ENCODE data around the gene PLGRKT. TPM values are rescaled to one million over a fixed set of nuclear protein-coding genes. Genes with fewer than 3 reads are reported as not detected.

The PLGRKT gene
- total and polyA plus RNA-seq, 4 donors = 11.7 to 28.4 (median 22.2) TPM

DNA sequence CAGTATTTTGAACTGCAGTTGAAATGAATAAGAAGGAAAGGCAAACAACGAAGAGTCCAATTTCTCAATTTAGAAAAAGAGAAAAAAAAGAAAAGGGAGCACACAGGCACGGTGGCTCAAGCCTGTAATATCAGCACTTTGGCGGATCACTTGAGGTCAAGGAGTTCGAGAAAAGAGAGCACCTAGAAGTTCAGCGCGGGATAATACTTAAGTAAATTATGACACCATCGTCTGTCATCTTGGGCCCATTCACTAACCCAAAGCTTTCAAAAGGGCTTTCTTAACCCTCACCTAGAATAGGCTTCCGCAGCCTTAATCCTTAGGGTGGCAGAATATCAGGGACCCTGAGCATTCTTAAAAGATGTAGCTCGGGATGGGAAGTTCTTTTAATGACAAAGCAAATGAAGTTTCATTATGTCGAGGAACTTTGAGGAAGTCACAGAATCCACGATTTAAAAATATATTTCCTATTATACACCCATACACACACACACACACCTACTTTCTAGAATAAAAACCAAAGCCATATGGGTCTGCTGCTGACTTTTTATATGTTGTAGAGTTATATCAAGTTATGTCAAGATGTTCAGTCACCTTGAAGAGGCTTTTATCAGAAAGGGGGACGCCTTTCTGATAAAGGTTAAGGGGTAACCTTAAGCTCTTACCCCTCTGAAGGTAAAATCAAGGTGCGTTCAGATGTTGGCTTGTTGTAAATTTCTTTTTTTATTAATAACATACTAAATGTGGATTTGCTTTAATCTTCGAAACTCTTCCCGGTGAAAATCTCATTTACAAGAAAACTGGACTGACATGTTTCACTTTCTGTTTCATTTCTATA is 12.0 kb upstream of the PLGRKT start:
- H3K9me3 ChIP-seq (ENCODE audit: control insufficient read depth in 4 of 4, insufficient read depth in 3 of 4, low read length in 3 of 4) = no peaks in the 10 kb centered on the region
- H3K9ac ChIP-seq (ENCODE audit: insufficient read depth in 1 of 2, low read length in 2 of 2) = peak overlapping the region; percentile 53 to 77
- peak overlapping the region; percentile 62 for H3K4me3 ChIP-seq
- no peaks in the 10 kb centered on the region for H3K36me3 ChIP-seq (ENCODE audit: control insufficient read depth in 4 of 4, insufficient read depth in 4 of 4, low read length in 4 of 4)
- WGBS, 2 donors = 31 to 39% methylated on average over 15 of the region's 15 CpGs
- peak overlapping the region; percentile 86 for H3K27ac ChIP-seq (ENCODE audit: low read depth in 1 of 2, low read length in 1 of 2)
- no peak for ATAC-seq (ENCODE audit: insufficient read depth, low FRiP score)
- TF ChIP-seq, protein P1, sequence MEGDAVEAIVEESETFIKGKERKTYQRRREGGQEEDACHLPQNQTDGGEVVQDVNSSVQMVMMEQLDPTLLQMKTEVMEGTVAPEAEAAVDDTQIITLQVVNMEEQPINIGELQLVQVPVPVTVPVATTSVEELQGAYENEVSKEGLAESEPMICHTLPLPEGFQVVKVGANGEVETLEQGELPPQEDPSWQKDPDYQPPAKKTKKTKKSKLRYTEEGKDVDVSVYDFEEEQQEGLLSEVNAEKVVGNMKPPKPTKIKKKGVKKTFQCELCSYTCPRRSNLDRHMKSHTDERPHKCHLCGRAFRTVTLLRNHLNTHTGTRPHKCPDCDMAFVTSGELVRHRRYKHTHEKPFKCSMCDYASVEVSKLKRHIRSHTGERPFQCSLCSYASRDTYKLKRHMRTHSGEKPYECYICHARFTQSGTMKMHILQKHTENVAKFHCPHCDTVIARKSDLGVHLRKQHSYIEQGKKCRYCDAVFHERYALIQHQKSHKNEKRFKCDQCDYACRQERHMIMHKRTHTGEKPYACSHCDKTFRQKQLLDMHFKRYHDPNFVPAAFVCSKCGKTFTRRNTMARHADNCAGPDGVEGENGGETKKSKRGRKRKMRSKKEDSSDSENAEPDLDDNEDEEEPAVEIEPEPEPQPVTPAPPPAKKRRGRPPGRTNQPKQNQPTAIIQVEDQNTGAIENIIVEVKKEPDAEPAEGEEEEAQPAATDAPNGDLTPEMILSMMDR (IDR thresholded peaks at IDR 0.05; ENCODE audit: control extremely low read depth, extremely low read depth) = no peak
- peaks cover 0 to 9% (median 2%) of the 10 kb centered on the region in 5 donors for H3K4me1 ChIP-seq (ENCODE audit: control insufficient read depth in 5 of 5, insufficient read depth in 5 of 5, low read length in 5 of 5)
- no peaks in the 10 kb centered on the region for H3K27me3 ChIP-seq (ENCODE audit: control insufficient read depth in 3 of 3, insufficient read depth in 3 of 3, low read length in 2 of 3)
- DNase-seq = peak in 1 of 3 donors; percentile 8

DNA sequence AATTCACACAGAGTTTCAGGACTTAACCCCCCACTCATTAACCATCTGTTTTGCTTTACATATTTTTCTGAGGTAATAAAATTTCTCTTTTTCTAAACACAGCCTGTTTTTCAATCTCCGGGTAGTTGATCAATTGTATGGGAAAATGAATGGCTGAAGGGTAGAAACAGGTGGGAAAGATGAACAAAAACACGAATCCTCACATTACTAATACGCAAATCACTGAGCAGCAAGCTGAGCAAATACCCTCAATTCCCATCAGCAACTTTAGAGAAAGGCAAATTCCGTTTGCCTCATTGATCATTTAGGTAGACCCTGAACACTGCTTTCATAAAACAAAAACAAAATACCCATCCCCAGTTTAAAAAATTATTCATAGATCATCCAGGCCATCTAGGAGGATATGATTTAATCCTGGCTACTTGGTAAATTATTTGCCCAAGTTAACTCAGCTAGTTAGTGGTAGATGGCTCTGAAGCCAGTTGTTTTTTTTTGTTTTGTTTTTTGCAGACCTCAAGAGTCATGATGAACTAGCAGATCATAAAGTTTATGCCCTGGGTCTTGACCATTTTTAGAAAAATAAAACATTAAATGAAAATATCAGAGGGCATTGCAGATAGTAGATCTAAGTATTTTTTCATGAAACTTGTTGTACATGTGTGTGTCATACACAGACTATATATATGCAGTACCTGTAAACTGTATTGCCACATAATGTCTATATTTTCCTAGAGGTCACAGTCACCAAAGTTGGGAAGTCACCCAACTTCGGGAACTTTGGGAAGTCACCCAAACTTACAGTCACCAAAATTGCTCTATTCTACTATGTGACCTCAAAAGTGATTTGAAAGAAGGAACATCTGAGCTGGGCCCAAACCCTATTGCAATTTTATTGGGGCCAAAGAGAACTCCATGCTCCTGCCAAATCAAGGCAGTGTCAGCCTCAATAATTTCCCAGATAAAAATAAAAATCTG is 11.0 kb upstream of the PLGRKT start:
- Histone ChIP-seq H3K4me1 (ENCODE audit: control insufficient read depth in 5 of 5, insufficient read depth in 5 of 5, low read length in 5 of 5) (peaks cover 0 to 9% (median 2%) of the 10 kb centered on the region in 5 donors), H3K9me3 (ENCODE audit: control insufficient read depth in 4 of 4, insufficient read depth in 3 of 4, low read length in 3 of 4) (no peaks in the 10 kb centered on the region), H3K9ac (ENCODE audit: insufficient read depth in 1 of 2, low read length in 2 of 2) (no peak overlapping the region), H3K4me3 (no peak overlapping the region), H3K27ac (ENCODE audit: low read depth in 1 of 2, low read length in 1 of 2) (no peak overlapping the region), H3K36me3 (ENCODE audit: control insufficient read depth in 4 of 4, insufficient read depth in 4 of 4, low read length in 4 of 4) (no peaks in the 10 kb centered on the region), H3K27me3 (ENCODE audit: control insufficient read depth in 3 of 3, insufficient read depth in 3 of 3, low read length in 2 of 3) (no peaks in the 10 kb centered on the region)
- TF ChIP-seq, protein P1 (IDR thresholded peaks at IDR 0.05; ENCODE audit: control extremely low read depth, extremely low read depth) = no peak
- no peak for DNase-seq
- 91 to 92% methylated on average over 5 of the region's 5 CpGs for WGBS, 2 donors
- ATAC-seq (ENCODE audit: insufficient read depth, low FRiP score) = no peak

DNA sequence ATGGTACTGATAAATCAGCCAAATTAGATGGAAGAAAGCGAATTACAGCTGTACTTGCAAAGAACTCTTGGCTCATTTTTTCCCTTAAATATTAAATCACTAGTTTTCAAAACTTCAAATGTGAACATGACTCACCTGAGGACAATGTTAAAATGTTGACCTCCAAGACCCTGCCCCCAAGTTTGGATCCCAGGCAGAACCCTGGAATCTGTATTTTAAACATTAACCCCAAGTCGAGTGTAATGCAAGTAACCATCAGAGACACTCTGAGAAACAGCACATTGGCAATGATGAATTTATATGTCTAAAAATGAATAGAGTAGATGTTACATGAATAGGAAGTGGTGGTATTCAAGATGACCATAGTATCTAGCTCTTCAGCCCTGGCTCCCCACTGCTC is 10.3 kb upstream of the PLGRKT start:
- Histone ChIP-seq H3K4me1 (ENCODE audit: control insufficient read depth in 5 of 5, insufficient read depth in 5 of 5, low read length in 5 of 5) (peaks cover 0 to 9% (median 0%) of the 10 kb centered on the region in 5 donors), H3K9ac (ENCODE audit: insufficient read depth in 1 of 2, low read length in 2 of 2) (no peak overlapping the region), H3K9me3 (ENCODE audit: control insufficient read depth in 4 of 4, insufficient read depth in 3 of 4, low read length in 3 of 4) (no peaks in the 10 kb centered on the region), H3K27ac (ENCODE audit: low read depth in 1 of 2, low read length in 1 of 2) (no peak overlapping the region), H3K27me3 (ENCODE audit: control insufficient read depth in 3 of 3, insufficient read depth in 3 of 3, low read length in 2 of 3) (no peaks in the 10 kb centered on the region), H3K36me3 (ENCODE audit: control insufficient read depth in 4 of 4, insufficient read depth in 4 of 4, low read length in 4 of 4) (no peaks in the 10 kb centered on the region), H3K4me3 (no peak overlapping the region)
- TF ChIP-seq, protein P1 (IDR thresholded peaks at IDR 0.05; ENCODE audit: control extremely low read depth, extremely low read depth) = no peak
- 89 to 95% methylated on average over 2 of the region's 2 CpGs for WGBS, 2 donors
- ATAC-seq (ENCODE audit: insufficient read depth, low FRiP score) = no peak
- DNase-seq = no peak
